ENCODE measurements around the gene BGLAP. TPM values are rescaled to one million over a fixed set of nuclear protein-coding genes. Genes with fewer than 3 reads are reported as not detected.

Gene BGLAP
- polyA plus RNA-seq, 1 of the 3 experiments (the other 2 are of a cell fraction): 1.1 TPM

DNA sequence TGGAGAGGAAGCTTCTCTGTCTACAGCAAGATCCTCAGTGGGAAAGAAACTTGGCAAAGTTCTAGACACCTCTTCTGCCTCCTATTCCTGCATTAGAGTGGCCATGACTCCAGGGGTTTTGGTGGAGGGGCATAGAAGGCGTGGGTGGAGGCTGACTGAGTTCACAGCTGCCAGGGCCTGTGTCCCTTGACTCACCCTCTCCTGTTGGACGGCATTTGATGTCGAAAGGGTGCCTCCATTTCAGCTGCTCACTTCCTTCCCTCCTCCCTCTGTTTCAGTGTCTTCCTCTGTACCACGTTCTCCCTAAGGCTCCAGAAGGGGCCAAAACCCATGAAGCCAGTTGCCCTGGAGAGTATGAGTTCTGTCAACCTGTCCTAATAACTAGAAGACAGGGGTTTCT lies 42.8 kb downstream of the BGLAP start:
- H3K36me3 ChIP-seq (replicated peaks in 1 of 2; ENCODE audit: control insufficient read depth in 1 of 2, insufficient read depth in 2 of 2, low read length in 1 of 2): peaks cover 8 to 14% of the 10 kb centered on the region in 2 experiments
- H3K9me2 ChIP-seq: no peaks in the 10 kb centered on the region
- H3K9me3 ChIP-seq: no peaks in the 10 kb centered on the region
- no peak overlapping the region for H3K4me3 ChIP-seq (ENCODE audit: low read depth in 2 of 2, low read length in 1 of 2)
- 91% methylated on average over 4 of the region's 4 CpGs for WGBS (ENCODE audit: low lambda C conversion rate)
- H3K27ac ChIP-seq (ENCODE audit: low read depth in 2 of 2, low read length in 1 of 2): no peak overlapping the region
- ChIA-PET POLR2A (interaction anchor here (0.8 kb wide), 1 partner anchor 11 kb away, joined by 3 read pairs; the partner anchor contains the start of gene GLMP), CTCF (interaction anchor here (1.1 to 1.9 kb wide), 4 partner anchors 35 to 218 kb away, joined by 3 to 8 read pairs (median 4); no protein-coding TSS in a partner anchor)
- peaks cover 10 to 17% of the 10 kb centered on the region in 2 experiments; a peak in 2 of 4 replicates for H3K4me1 ChIP-seq (ENCODE audit: control insufficient read depth in 1 of 2, insufficient read depth in 2 of 2, low read depth in 1 of 2, low read length in 1 of 2)
- no peak for DNase-seq
- H3K9ac ChIP-seq: no peak overlapping the region
- H3K79me2 ChIP-seq (ENCODE audit: insufficient read depth): peaks cover 39% of the 10 kb centered on the region
- TF ChIP-seq TEAD4 (IDR thresholded peaks at IDR 0.05; ENCODE audit: borderline replicate concordance, insufficient read depth): no peak
- H3K4me2 ChIP-seq: no peak overlapping the region
- H2AFZ ChIP-seq (ENCODE audit: low read depth): no peak overlapping the region
- peaks cover 14% of the 10 kb centered on the region for H3F3A ChIP-seq (replicated peaks; ENCODE audit: insufficient read depth)
- peaks cover 22% of the 10 kb centered on the region for H4K20me1 ChIP-seq (ENCODE audit: insufficient read depth)
- H3K27me3 ChIP-seq (ENCODE audit: insufficient read depth): no peaks in the 10 kb centered on the region

- Histone ChIP-seq H2AFZ (ENCODE audit: low read depth) (no peak overlapping the region), H3K9me2 (no peaks in the 10 kb centered on the region), H4K20me1 (ENCODE audit: insufficient read depth) (peaks cover 15% of the 10 kb centered on the region), H3F3A (replicated peaks; ENCODE audit: insufficient read depth) (peaks cover 20% of the 10 kb centered on the region), H3K4me2 (no peak overlapping the region), H3K4me1 (ENCODE audit: control insufficient read depth in 1 of 2, insufficient read depth in 2 of 2, low read depth in 1 of 2, low read length in 1 of 2) (peaks cover 10 to 17% of the 10 kb centered on the region in 2 experiments; a peak in 2 of 4 replicates), H3K9ac (no peak overlapping the region), H3K79me2 (ENCODE audit: insufficient read depth) (peaks cover 33% of the 10 kb centered on the region), H3K4me3 (ENCODE audit: low read depth in 2 of 2, low read length in 1 of 2) (no peak overlapping the region), H3K36me3 (replicated peaks in 1 of 2; ENCODE audit: control insufficient read depth in 1 of 2, insufficient read depth in 2 of 2, low read length in 1 of 2) (peaks cover 4 to 17% of the 10 kb centered on the region in 2 experiments), H3K27me3 (ENCODE audit: insufficient read depth) (no peaks in the 10 kb centered on the region), H3K9me3 (no peaks in the 10 kb centered on the region), H3K27ac (ENCODE audit: low read depth in 2 of 2, low read length in 1 of 2) (no peak overlapping the region)
- POLR2A ChIA-PET: interaction anchor here (0.8 kb wide), 1 partner anchor 10 kb away, joined by 3 read pairs; the partner anchor contains the start of gene GLMP
- TF ChIP-seq MEF2A (IDR thresholded peaks at IDR 0.05; ENCODE audit: borderline replicate concordance, low read depth) (no peak), USF1 (IDR thresholded peaks at IDR 0.05; ENCODE audit: borderline replicate concordance, low read depth) (no peak)
- CTCF ChIA-PET: interaction anchor here (1.2 kb wide), 1 partner anchor 50 kb away, joined by 3 read pairs; no protein-coding TSS in a partner anchor
- DNase-seq: no peak
- 89% methylated on average over 5 of the region's 21 CpGs for WGBS (ENCODE audit: low lambda C conversion rate)
Measured at GRCh38 chr1:156285437-156285836, 43.5 kb downstream of the BGLAP start.

GRCh38 chr1:156286061-156286460 lies 44.1 kb downstream of the BGLAP start:
- Histone ChIP-seq H3F3A (replicated peaks; ENCODE audit: insufficient read depth) (peaks cover 17% of the 10 kb centered on the region), H3K4me1 (ENCODE audit: control insufficient read depth in 1 of 2, insufficient read depth in 2 of 2, low read depth in 1 of 2, low read length in 1 of 2) (peaks cover 6 to 16% of the 10 kb centered on the region in 2 experiments; a peak in 2 of 4 replicates), H3K9me2 (no peaks in the 10 kb centered on the region), H3K9me3 (no peaks in the 10 kb centered on the region), H3K9ac (no peak overlapping the region), H3K27me3 (ENCODE audit: insufficient read depth) (no peaks in the 10 kb centered on the region), H3K4me3 (ENCODE audit: low read depth in 2 of 2, low read length in 1 of 2) (no peak overlapping the region), H3K27ac (ENCODE audit: low read depth in 2 of 2, low read length in 1 of 2) (no peak overlapping the region), H3K36me3 (replicated peaks in 1 of 2; ENCODE audit: control insufficient read depth in 1 of 2, insufficient read depth in 2 of 2, low read length in 1 of 2) (peaks cover 4 to 14% of the 10 kb centered on the region in 2 experiments), H3K79me2 (ENCODE audit: insufficient read depth) (peaks cover 26% of the 10 kb centered on the region), H3K4me2 (no peak overlapping the region), H4K20me1 (ENCODE audit: insufficient read depth) (peaks cover 9% of the 10 kb centered on the region), H2AFZ (ENCODE audit: low read depth) (no peak overlapping the region)
- ChIA-PET CTCF (interaction anchor here (1.2 kb wide), 1 partner anchor 49 kb away, joined by 3 read pairs; no protein-coding TSS in a partner anchor), POLR2A (no interaction called here)
- 91% methylated on average over 8 of the region's 8 CpGs for WGBS (ENCODE audit: low lambda C conversion rate)
- TF ChIP-seq EP300 (IDR thresholded peaks at IDR 0.05; ENCODE audit: borderline replicate concordance in 1 of 2, low read depth in 1 of 2, low read length in 1 of 2): no peak
- no peak for TF ChIP-seq NFIC (IDR thresholded peaks at IDR 0.05; ENCODE audit: borderline replicate concordance)
- DNase-seq: no peak
